ACC112 (cell line): ENCODE measurements around the gene CIRBP.
"Not testable (repeated sequence)": the region's sequence is repeated elsewhere in the genome, so short reads cannot be mapped to it uniquely, and the experiment has no call there.

Source experiments
- H2AFZ ChIP-seq: fragments of 200-600 bp; sonication (generic); one replicate; pipeline ENCODE4 v1.6.0; 2017; ENCODE audit warnings: antibody characterized with exemption, low read length; ENCODE audit not compliant: unreplicated experiment
- H3K27ac ChIP-seq: fragments of 200-600 bp; sonication (generic); 2 replicates; pipeline ENCODE4 v1.5.1; 2014; ENCODE audit warnings: low read depth, mild to moderate bottlenecking, antibody characterized with exemption, low read length, moderate library complexity
- H3K27me3 ChIP-seq: fragments of 200-600 bp; sonication (generic); 2 replicates; pipeline ENCODE4 v1.6.1; 2014; ENCODE audit warnings: mild to moderate bottlenecking, antibody characterized with exemption, low read length, moderate library complexity, mixed read lengths; ENCODE audit not compliant: insufficient read depth
- H3K36me3 ChIP-seq: fragments of 200-600 bp; sonication (generic); 2 replicates; pipeline ENCODE4 v1.6.1; 2016; ENCODE audit warnings: mild to moderate bottlenecking, antibody characterized with exemption, low read length, moderate library complexity, mixed read lengths; ENCODE audit not compliant: insufficient read depth
- H3K4me1 ChIP-seq: fragments of 200-600 bp; sonication (generic); one replicate; pipeline ENCODE4 v1.6.1; 2016; ENCODE audit warnings: low read length, mixed read lengths; ENCODE audit not compliant: insufficient read depth, unreplicated experiment, control insufficient read depth
- H3K4me3 ChIP-seq: fragments of 200-600 bp; sonication (generic); 2 replicates; pipeline ENCODE4 v1.5.1; 2014; ENCODE audit warnings: mild to moderate bottlenecking, low read depth, low read length
- H3K79me2 ChIP-seq: fragments of 200-600 bp; sonication (generic); one replicate; pipeline ENCODE4 v1.6.0; 2016; ENCODE audit warnings: low read length; ENCODE audit not compliant: control insufficient read depth, unreplicated experiment, insufficient read depth

Gene CIRBP

GRCh38 chr19:1246265-1247087 is 22.7 kb upstream of the CIRBP start:
- H3K27ac ChIP-seq, H3K27me3 ChIP-seq, H3K4me3 ChIP-seq, H3K36me3 ChIP-seq, H2AFZ ChIP-seq: not testable (repeated sequence)
- H3K4me1 ChIP-seq = peaks cover 25% of the 10 kb centered on the region
- H3K79me2 ChIP-seq = peaks cover 32% of the 10 kb centered on the region

- H3K4me1 ChIP-seq = peaks cover 25% of the 10 kb centered on the region
- H3K36me3 ChIP-seq = peaks cover 10% of the 10 kb centered on the region; the same call in 1 of the 2 replicates
- peak overlapping the region; percentile 94 for H3K4me3 ChIP-seq
- no peaks in the 10 kb centered on the region for H3K27me3 ChIP-seq
- no peak overlapping the region for H2AFZ ChIP-seq
- peak overlapping the region; percentile 97 for H3K27ac ChIP-seq
- H3K79me2 ChIP-seq = peaks cover 27% of the 10 kb centered on the region
Measured at GRCh38 chr19:1247748-1248138, 21.4 kb upstream of the CIRBP start.

GRCh38 chr19:1248139-1248785 is 20.9 kb upstream of the CIRBP start, which contains the start of gene MIDN:
MIDN (plus strand) TSS chr19:1248583; CDS start chr19:1250297, 1,714 bp downstream.
- Histone ChIP-seq H3K27me3 (no peaks in the 10 kb centered on the region), H2AFZ (no peak within 1 kb of the TSS), H3K27ac (peak within 1 kb of the TSS; percentile 97), H3K36me3 (peaks cover 10% of the 10 kb centered on the region; the same call in 1 of the 2 replicates), H3K4me3 (peak within 1 kb of the TSS; percentile 94), H3K79me2 (peaks cover 24% of the 10 kb centered on the region), H3K4me1 (peaks cover 23% of the 10 kb centered on the region)

GRCh38 chr19:1248786-1249297 is 20.3 kb upstream of the CIRBP start:
- peak overlapping the region; percentile 97 for H3K27ac ChIP-seq
- no peak overlapping the region for H2AFZ ChIP-seq
- peaks cover 21% of the 10 kb centered on the region for H3K4me1 ChIP-seq

GRCh38 chr19:1249298-1249989 is 19.7 kb upstream of the CIRBP start:
- Histone ChIP-seq H3K4me1 (peaks cover 23% of the 10 kb centered on the region), H3K79me2 (peaks cover 32% of the 10 kb centered on the region), H2AFZ (no peak overlapping the region), H3K27ac (peak overlapping the region; percentile 98), H3K36me3 (peaks cover 20% of the 10 kb centered on the region; the same call in 1 of the 2 replicates), H3K27me3 (no peaks in the 10 kb centered on the region), H3K4me3 (peak overlapping the region; percentile 96)

More at GRCh38 chr19:1248786-1249297, 20.3 kb upstream of the CIRBP start:
- H3K4me3 ChIP-seq = peak overlapping the region; percentile 94
- H3K27me3 ChIP-seq = no peaks in the 10 kb centered on the region
- H3K36me3 ChIP-seq = peaks cover 15% of the 10 kb centered on the region; the same call in 1 of the 2 replicates
- peaks cover 29% of the 10 kb centered on the region for H3K79me2 ChIP-seq

- peaks cover 25% of the 10 kb centered on the region; the same call in 1 of the 2 replicates for H3K36me3 ChIP-seq
- peak overlapping the region; percentile 96 for H3K4me3 ChIP-seq
- no peak overlapping the region for H2AFZ ChIP-seq
- H3K27me3 ChIP-seq = no peaks in the 10 kb centered on the region
- peaks cover 38% of the 10 kb centered on the region for H3K79me2 ChIP-seq
- peak overlapping the region; percentile 98 for H3K27ac ChIP-seq
- peaks cover 23% of the 10 kb centered on the region for H3K4me1 ChIP-seq
Measured at GRCh38 chr19:1249990-1250436, 19.1 kb upstream of the CIRBP start.

GRCh38 chr19:1250437-1251260 is 18.5 kb upstream of the CIRBP start:
- peak overlapping the region; percentile 96 for H3K4me3 ChIP-seq
- no peaks in the 10 kb centered on the region for H3K27me3 ChIP-seq
- no peak overlapping the region for H2AFZ ChIP-seq
- H3K4me1 ChIP-seq = peaks cover 24% of the 10 kb centered on the region
- peak overlapping the region; percentile 98 for H3K27ac ChIP-seq
- peaks cover 44% of the 10 kb centered on the region for H3K79me2 ChIP-seq
- peaks cover 31% of the 10 kb centered on the region; the same call in 1 of the 2 replicates for H3K36me3 ChIP-seq

GRCh38 chr19:1251330-1252220 is 17.6 kb upstream of the CIRBP start:
- H3K79me2 ChIP-seq = peaks cover 45% of the 10 kb centered on the region

GRCh38 chr19:1252221-1252820 is 16.8 kb upstream of the CIRBP start:
- peaks cover 51% of the 10 kb centered on the region for H3K79me2 ChIP-seq
- H3K4me1 ChIP-seq = peaks cover 37% of the 10 kb centered on the region
- peak overlapping the region; percentile 96 for H3K4me3 ChIP-seq
- H3K27ac ChIP-seq = peak overlapping the region; percentile 98
- H2AFZ ChIP-seq = no peak overlapping the region
- H3K27me3 ChIP-seq = no peaks in the 10 kb centered on the region
- peaks cover 33% of the 10 kb centered on the region; the same call in 1 of the 2 replicates for H3K36me3 ChIP-seq

More at GRCh38 chr19:1251330-1252220, 17.6 kb upstream of the CIRBP start:
- Histone ChIP-seq H3K27ac (peak overlapping the region; percentile 98), H3K27me3 (no peaks in the 10 kb centered on the region), H3K36me3 (peaks cover 33% of the 10 kb centered on the region; the same call in 1 of the 2 replicates), H3K4me3 (peak overlapping the region; percentile 96), H2AFZ (no peak overlapping the region), H3K4me1 (peaks cover 32% of the 10 kb centered on the region)
